Esophagus muscularis mucosa (tissue), 4 donors: ENCODE measurements around the gene NQO2. TPM values are rescaled to one million over a fixed set of nuclear protein-coding genes. Genes with fewer than 3 reads are reported as not detected.
"Not testable (repeated sequence)": the region's sequence is repeated elsewhere in the genome, so short reads cannot be mapped to it uniquely, and the experiment has no call there.

Experiments used
- DNase-seq: peaks from one replicate; pipeline ENCODE4 v3.0.0-alpha.2; 2017; ENCODE audit errors: extremely low spot score
- H3K27ac ChIP-seq, 4 donors: fragments of 200-600 bp; sonication (generic); replicated peaks in 1 of 4; 1 replicate in 3 of 4; 2 replicates in 1 of 4; pipeline ENCODE4 v1.5.1; 2016 to 2019; ENCODE audit warnings: mild to moderate bottlenecking in 1 of 4
- H3K27me3 ChIP-seq, 4 donors: fragments of 200-600 bp; sonication (generic); one replicate each; pipeline versions ENCODE4 v1.5.1 to v1.6.0; 2016 to 2019
- H3K36me3 ChIP-seq, 4 donors: fragments of 200-600 bp; sonication (generic); one replicate each; pipeline ENCODE4 v1.5.1; 2016 to 2019
- H3K4me1 ChIP-seq, 4 donors: fragments of 200-600 bp; sonication (generic); one replicate each; pipeline ENCODE4 v1.5.1; 2016 to 2019
- H3K4me3 ChIP-seq, 4 donors: fragments of 200-600 bp; sonication (generic); 1 replicate in 2 of 4; 2 replicates in 2 of 4; pipeline ENCODE4 v1.5.1; 2016 to 2019; ENCODE audit warnings: mild to moderate bottlenecking in 4 of 4, moderate library complexity in 1 of 4
- H3K9me3 ChIP-seq, 4 donors: fragments of 200-600 bp; sonication (generic); 1 replicate in 3 of 4; 2 replicates in 1 of 4; pipeline ENCODE4 v1.5.1; 2016 to 2019
- CTCF ChIP-seq, 3 experiments: fragments of 200-600 bp in 2 of 3; fragments of 450-650 bp in 1 of 3; sonication (generic) in 2 of 3; IDR thresholded peaks; one replicate each; pipeline ENCODE4 v1.5.1; 2017 to 2019; ENCODE audit warnings: antibody characterized with exemption in 3 of 3, mild to moderate bottlenecking in 2 of 3, moderate library complexity in 1 of 3
- EP300 ChIP-seq: sonication (generic); formaldehyde crosslinking; IDR thresholded peaks from one replicate; pipeline ENCODE4 v1.6.1; 2017; ENCODE audit warnings: antibody characterized with exemption
- POLR2A ChIP-seq: fragments of 450-650 bp; IDR thresholded peaks from one replicate; pipeline ENCODE4 v1.6.1; 2017; ENCODE audit warnings: antibody characterized with exemption, moderate library complexity, mild to moderate bottlenecking, low read depth
- POLR2AphosphoS5 ChIP-seq, 2 donors: sonication (generic); formaldehyde crosslinking; IDR thresholded peaks; one replicate each; pipeline ENCODE4 v1.6.1; 2017; ENCODE audit warnings: antibody characterized with exemption in 2 of 2
- WGBS: methylation state at CpG from one replicate; pipeline ENCODE4 v1.1.5; 2018; 5-methylcytosine and 5-hydroxymethylcytosine counted together
- intact Hi-C: fragments of 100-400 bp; cut with DNase I; formaldehyde crosslinking; loops from one replicate; pipeline ENCODE4 v1.15.1; 2023
- total RNA-seq, 4 donors: library from RNA; depleted of rRNA; stranded (reverse); fragments of >200 nt; gene quantifications; one replicate each; pipeline versions ENCODE4 v1.1.0 to v1.2.1, GENCODE V29; 2016

Gene NQO2
- total RNA-seq, 4 donors from 2014 or later: 22.9 to 31.3 (median 27.2) TPM

DNA sequence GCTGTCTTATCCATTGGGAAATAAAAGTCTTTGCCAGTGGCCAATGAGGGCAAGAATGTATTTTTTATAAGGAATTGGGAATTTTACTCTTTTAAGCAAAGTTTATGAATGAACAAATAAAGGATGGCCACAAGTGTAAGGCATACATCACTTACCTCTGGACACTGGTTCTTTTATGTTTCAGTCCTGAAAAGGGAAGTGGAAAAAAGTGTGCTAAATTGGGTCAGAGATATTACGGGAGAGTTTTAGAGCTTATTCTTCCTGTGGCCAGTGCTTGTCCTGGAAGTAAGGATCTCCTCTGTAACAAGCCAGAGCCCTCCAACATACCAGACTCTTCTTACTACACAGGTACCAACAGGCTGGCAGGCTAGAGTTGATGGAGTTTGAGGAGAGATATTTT lies 46.1 kb downstream of the NQO2 start:
- H3K4me1 ChIP-seq: no peaks in the 10 kb centered on the region
- H3K36me3 ChIP-seq: no peaks in the 10 kb centered on the region
- intact Hi-C loops: loop anchor here (2.0 kb wide), 1 partner anchor 41 kb away; no protein-coding TSS in a partner anchor
- no peak overlapping the region for H3K4me3 ChIP-seq
- no peaks in the 10 kb centered on the region for H3K27me3 ChIP-seq
- DNase-seq: no peak
- 50% methylated on average over 1 of the region's 1 CpG for WGBS
- H3K27ac ChIP-seq: no peak overlapping the region
- H3K9me3 ChIP-seq: no peaks in the 10 kb centered on the region
- TF ChIP-seq POLR2A (no peak), POLR2AphosphoS5 (IDR thresholded peaks at IDR 0.05) (no peak), CTCF (IDR thresholded peaks at IDR 0.05) (no peak), EP300 (no peak)

GRCh38 chr6:3046295-3046694 lies 46.6 kb downstream of the NQO2 start:
- WGBS: 74% methylated on average over 3 of the region's 3 CpGs
- intact Hi-C loops: loop anchor here (2.0 kb wide), 1 partner anchor 41 kb away; no protein-coding TSS in a partner anchor
- Histone ChIP-seq H3K4me3 (no peak overlapping the region), H3K27me3 (no peaks in the 10 kb centered on the region), H3K4me1 (no peaks in the 10 kb centered on the region), H3K36me3 (no peaks in the 10 kb centered on the region), H3K27ac (no peak overlapping the region), H3K9me3 (no peaks in the 10 kb centered on the region)
- DNase-seq: no peak
- TF ChIP-seq POLR2AphosphoS5 (IDR thresholded peaks at IDR 0.05): no peak
- TF ChIP-seq CTCF (IDR thresholded peaks at IDR 0.05): no peak
- no peak for TF ChIP-seq POLR2A
- no peak for TF ChIP-seq EP300

DNA sequence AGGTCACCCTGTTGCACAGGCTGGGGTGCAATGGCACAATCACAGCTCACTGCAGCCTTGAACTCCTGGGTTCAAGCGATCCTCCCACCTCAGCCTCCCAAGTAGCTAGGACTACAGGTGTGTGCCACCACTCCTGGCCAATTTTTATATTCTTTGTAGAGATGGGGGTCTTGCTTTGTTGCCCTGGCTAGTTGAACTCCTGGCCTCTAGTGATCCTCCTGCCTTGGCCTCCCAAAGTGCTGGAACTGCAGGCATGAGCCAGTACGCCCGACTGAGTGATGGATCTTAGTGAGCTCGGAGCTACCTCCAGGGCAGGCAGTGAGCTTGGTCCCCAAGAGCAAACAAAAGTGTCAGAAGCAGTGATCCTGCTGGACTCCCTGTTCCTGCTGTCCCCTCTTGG lies 48.3 kb downstream of the NQO2 start:
- H3K4me3 ChIP-seq, H3K9me3 ChIP-seq, H3K27ac ChIP-seq, H3K27me3 ChIP-seq, intact Hi-C loops, H3K4me1 ChIP-seq, H3K36me3 ChIP-seq, DNase-seq: not testable (repeated sequence)
- WGBS: 99% methylated on average over 4 of the region's 4 CpGs

DNA sequence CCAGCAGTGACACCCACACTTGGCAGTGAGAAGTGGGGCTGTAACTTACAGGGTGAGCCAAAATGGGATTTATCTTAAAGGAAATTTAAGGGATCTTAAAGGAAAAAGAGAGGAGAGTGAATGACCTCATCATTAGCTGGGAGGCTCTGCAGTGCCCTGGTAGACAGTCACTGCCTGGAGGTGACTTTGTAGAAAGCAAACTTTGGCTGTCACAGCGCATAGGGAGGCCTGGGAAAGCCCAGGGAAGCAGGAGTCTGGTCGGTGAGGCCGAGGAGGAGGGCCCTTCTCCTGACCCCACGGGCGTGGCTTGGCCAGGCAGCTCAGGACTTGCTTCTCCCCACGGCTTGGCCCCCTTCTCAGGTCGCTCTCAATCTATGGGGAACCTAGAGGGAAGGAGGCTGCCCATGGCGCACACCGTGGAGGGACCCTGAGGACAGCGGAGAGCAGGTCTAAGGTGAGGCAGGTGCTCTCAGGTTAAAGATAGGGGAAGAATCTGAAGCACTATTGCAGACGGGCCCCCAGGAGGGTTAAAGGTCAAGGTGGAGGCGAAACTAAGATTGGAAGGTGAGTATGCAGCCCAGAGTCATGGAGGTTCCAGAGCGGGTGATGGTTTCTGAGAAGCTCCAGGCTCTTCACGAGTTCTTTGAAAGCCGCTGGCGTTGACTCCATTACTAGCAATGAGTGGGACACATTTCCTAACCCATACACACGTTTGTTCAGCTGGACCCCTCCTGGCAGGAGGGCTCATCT lies 53.0 kb downstream of the NQO2 start:
- peak overlapping the region in 1 of 4 donors; percentile 64 for H3K27ac ChIP-seq
- no peaks in the 10 kb centered on the region for H3K9me3 ChIP-seq
- no peak for DNase-seq
- no peaks in the 10 kb centered on the region for H3K36me3 ChIP-seq
- no peaks in the 10 kb centered on the region for H3K27me3 ChIP-seq
- H3K4me1 ChIP-seq: peaks cover 13 to 29% (median 27%) of the 10 kb centered on the region in 4 donors
- intact Hi-C loops: loop anchor here (5.0 kb wide), 1 partner anchor 205 kb away; no protein-coding TSS in a partner anchor
- TF ChIP-seq POLR2A (no peak), EP300 (no peak), POLR2AphosphoS5 (IDR thresholded peaks at IDR 0.05) (no peak), CTCF (IDR thresholded peaks at IDR 0.05) (no peak)
- H3K4me3 ChIP-seq: peak overlapping the region in 1 of 4 donors; percentile 57
- 81% methylated on average over 16 of the region's 17 CpGs for WGBS

GRCh38 chr6:3053231-3053508 lies 53.5 kb downstream of the NQO2 start:
- no peak for DNase-seq
- peak overlapping the region; percentile 49 to 66 (median 54) for H3K4me3 ChIP-seq
- H3K4me1 ChIP-seq: peaks cover 13 to 29% (median 27%) of the 10 kb centered on the region in 4 donors
- WGBS: 66% methylated on average over 11 of the region's 11 CpGs
- H3K9me3 ChIP-seq: no peaks in the 10 kb centered on the region
- H3K36me3 ChIP-seq: no peaks in the 10 kb centered on the region
- peak overlapping the region; percentile 55 to 64 (median 62) for H3K27ac ChIP-seq
- TF ChIP-seq POLR2A (no peak), CTCF (IDR thresholded peaks at IDR 0.05) (no peak), POLR2AphosphoS5 (IDR thresholded peaks at IDR 0.05) (no peak), EP300 (no peak)
- H3K27me3 ChIP-seq: no peaks in the 10 kb centered on the region
- intact Hi-C loops: loop anchor here (5.0 kb wide), 1 partner anchor 206 kb away; no protein-coding TSS in a partner anchor

- Histone ChIP-seq H3K4me1 (peaks cover 13 to 29% (median 27%) of the 10 kb centered on the region in 4 donors), H3K27ac (peak overlapping the region; percentile 6 to 64 (median 58)), H3K4me3 (peak overlapping the region; percentile 49 to 66 (median 54))
- 48% methylated on average over 27 of the region's 27 CpGs for WGBS
- H3K9me3 ChIP-seq, H3K27me3 ChIP-seq, H3K36me3 ChIP-seq, DNase-seq: not testable (repeated sequence)
- intact Hi-C loops: loop anchor here (5.0 kb wide), 1 partner anchor 207 kb away; no protein-coding TSS in a partner anchor
Observed at GRCh38 chr6:3054229-3055157, 54.8 kb downstream of the NQO2 start.

DNA sequence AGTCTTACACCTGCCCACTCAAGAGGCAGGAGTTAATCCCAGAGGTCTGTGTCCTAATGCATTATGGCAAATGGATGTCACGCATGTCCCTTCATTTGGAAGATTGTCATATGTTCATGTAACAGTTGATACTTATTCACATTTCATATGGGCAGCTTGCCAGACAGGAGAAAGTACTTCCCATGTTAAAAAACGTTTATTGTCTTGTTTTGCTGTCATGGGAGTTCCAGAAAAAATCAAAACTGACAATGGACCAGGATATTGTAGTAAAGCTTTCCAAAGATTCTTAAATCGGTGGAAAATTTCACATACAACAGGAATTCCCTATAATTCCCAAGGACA lies 55.4 kb downstream of the NQO2 start:
- intact Hi-C loops, H3K36me3 ChIP-seq, DNase-seq, H3K4me3 ChIP-seq, H3K27me3 ChIP-seq, H3K9me3 ChIP-seq: not testable (repeated sequence)
- WGBS: 61% methylated on average over 3 of the region's 3 CpGs
- H3K27ac ChIP-seq: peak overlapping the region; percentile 9 to 64 (median 50)
- peaks cover 13 to 29% (median 27%) of the 10 kb centered on the region in 4 donors for H3K4me1 ChIP-seq
